Measurements from ENCODE around the gene VAMP8.

GRCh38 chr2:85534881-85535280 lies 42.5 kb upstream of the VAMP8 start:
- TF ChIP-seq HDGF (IDR thresholded peaks at IDR 0.05; ENCODE audit: borderline replicate concordance) (no peak), SUZ12 (IDR thresholded peaks at IDR 0.05) (no peak), NFRKB (IDR thresholded peaks at IDR 0.05) (no peak), ELF4 (IDR thresholded peaks at IDR 0.05) (no peak), FOXM1 (IDR thresholded peaks at IDR 0.05; ENCODE audit: borderline replicate concordance) (no peak), SP1 (IDR thresholded peaks at IDR 0.05) (no peak), FOXA1 (IDR thresholded peaks at IDR 0.05) (no peak), BHLHE40 (IDR thresholded peaks at IDR 0.05; ENCODE audit: borderline replicate concordance) (no peak)
